ENCODE results near the gene PACC1.

GRCh38 chr1:212430955-212431394 is 16.3 kb upstream of the PACC1 start:
- TF ChIP-seq, protein P1, sequence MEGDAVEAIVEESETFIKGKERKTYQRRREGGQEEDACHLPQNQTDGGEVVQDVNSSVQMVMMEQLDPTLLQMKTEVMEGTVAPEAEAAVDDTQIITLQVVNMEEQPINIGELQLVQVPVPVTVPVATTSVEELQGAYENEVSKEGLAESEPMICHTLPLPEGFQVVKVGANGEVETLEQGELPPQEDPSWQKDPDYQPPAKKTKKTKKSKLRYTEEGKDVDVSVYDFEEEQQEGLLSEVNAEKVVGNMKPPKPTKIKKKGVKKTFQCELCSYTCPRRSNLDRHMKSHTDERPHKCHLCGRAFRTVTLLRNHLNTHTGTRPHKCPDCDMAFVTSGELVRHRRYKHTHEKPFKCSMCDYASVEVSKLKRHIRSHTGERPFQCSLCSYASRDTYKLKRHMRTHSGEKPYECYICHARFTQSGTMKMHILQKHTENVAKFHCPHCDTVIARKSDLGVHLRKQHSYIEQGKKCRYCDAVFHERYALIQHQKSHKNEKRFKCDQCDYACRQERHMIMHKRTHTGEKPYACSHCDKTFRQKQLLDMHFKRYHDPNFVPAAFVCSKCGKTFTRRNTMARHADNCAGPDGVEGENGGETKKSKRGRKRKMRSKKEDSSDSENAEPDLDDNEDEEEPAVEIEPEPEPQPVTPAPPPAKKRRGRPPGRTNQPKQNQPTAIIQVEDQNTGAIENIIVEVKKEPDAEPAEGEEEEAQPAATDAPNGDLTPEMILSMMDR (IDR thresholded peaks at IDR 0.05 in 4 of 5, conservative IDR thresholded peaks at IDR 0.05 in 1 of 5): no peak
- no peak for TF ChIP-seq POLR2A (IDR thresholded peaks at IDR 0.05)
